Rectal smooth muscle tissue (tissue), 1 donor: ENCODE results near the gene IRX5.

Experiments
- H3K27ac ChIP-seq: one replicate; pipeline ENCODE4 v1.7.0; 2013; ENCODE audit warnings: low read depth, low read length, inconsistent platforms
- H3K27me3 ChIP-seq: one replicate; pipeline ENCODE4 v1.7.0; 2013; ENCODE audit warnings: low read length; ENCODE audit not compliant: control insufficient read depth, insufficient read depth
- H3K36me3 ChIP-seq: one replicate; pipeline ENCODE4 v1.7.0; 2013; ENCODE audit warnings: low read length; ENCODE audit not compliant: control insufficient read depth, insufficient read depth
- H3K4me1 ChIP-seq: one replicate; pipeline ENCODE4 v1.7.0; 2013; ENCODE audit warnings: low read length; ENCODE audit not compliant: control insufficient read depth, insufficient read depth
- H3K4me3 ChIP-seq: one replicate; pipeline ENCODE4 v1.7.0; 2013; ENCODE audit warnings: low read length
- H3K9ac ChIP-seq: one replicate; pipeline ENCODE4 v1.7.0; 2013; ENCODE audit warnings: low read length

Gene IRX5

GRCh38 chr16:54942353-54942943, 11.8 kb downstream of the IRX5 start:
- Histone ChIP-seq H3K4me1 (no peaks in the 10 kb centered on the region), H3K27me3 (peaks cover 30% of the 10 kb centered on the region), H3K4me3 (no peak overlapping the region), H3K27ac (no peak overlapping the region), H3K9ac (no peak overlapping the region), H3K36me3 (no peaks in the 10 kb centered on the region)

GRCh38 chr16:54944002-54944401, 13.3 kb downstream of the IRX5 start:
- H3K9ac ChIP-seq, result no peak overlapping the region
- H3K4me1 ChIP-seq, result no peaks in the 10 kb centered on the region
- H3K36me3 ChIP-seq, result no peaks in the 10 kb centered on the region
- no peak overlapping the region for H3K4me3 ChIP-seq
- peaks cover 16% of the 10 kb centered on the region for H3K27me3 ChIP-seq
- no peak overlapping the region for H3K27ac ChIP-seq

- H3K27me3 ChIP-seq, result peaks cover 5% of the 10 kb centered on the region
- H3K4me3 ChIP-seq, result no peak overlapping the region
Measured at GRCh38 chr16:54945063-54945462, 14.4 kb downstream of the IRX5 start.

GRCh38 chr16:54946909-54947308, 16.2 kb downstream of the IRX5 start:
- Histone ChIP-seq H3K27me3 (no peaks in the 10 kb centered on the region), H3K9ac (no peak overlapping the region), H3K36me3 (no peaks in the 10 kb centered on the region), H3K4me3 (no peak overlapping the region), H3K27ac (no peak overlapping the region), H3K4me1 (no peaks in the 10 kb centered on the region)

More at GRCh38 chr16:54945063-54945462, 14.4 kb downstream of the IRX5 start:
- Histone ChIP-seq H3K4me1 (no peaks in the 10 kb centered on the region), H3K36me3 (no peaks in the 10 kb centered on the region), H3K27ac (no peak overlapping the region), H3K9ac (no peak overlapping the region)

GRCh38 chr16:54947616-54948015, 17.0 kb downstream of the IRX5 start:
- Histone ChIP-seq H3K27me3 (no peaks in the 10 kb centered on the region), H3K27ac (no peak overlapping the region), H3K4me3 (no peak overlapping the region), H3K4me1 (no peaks in the 10 kb centered on the region), H3K36me3 (no peaks in the 10 kb centered on the region), H3K9ac (no peak overlapping the region)

- no peak overlapping the region for H3K27ac ChIP-seq
- H3K4me1 ChIP-seq, result no peaks in the 10 kb centered on the region
- no peak overlapping the region for H3K9ac ChIP-seq
- no peak overlapping the region for H3K4me3 ChIP-seq
- no peaks in the 10 kb centered on the region for H3K36me3 ChIP-seq
- H3K27me3 ChIP-seq, result no peaks in the 10 kb centered on the region
Measured at GRCh38 chr16:54952195-54952594, 21.5 kb downstream of the IRX5 start.

- no peak overlapping the region for H3K27ac ChIP-seq
- H3K27me3 ChIP-seq, result no peaks in the 10 kb centered on the region
- H3K9ac ChIP-seq, result no peak overlapping the region
- no peak overlapping the region for H3K4me3 ChIP-seq
- no peaks in the 10 kb centered on the region for H3K4me1 ChIP-seq
- H3K36me3 ChIP-seq, result no peaks in the 10 kb centered on the region
Measured at GRCh38 chr16:54953461-54953860, 22.8 kb downstream of the IRX5 start.

- peaks cover 4% of the 10 kb centered on the region for H3K27me3 ChIP-seq
- no peak overlapping the region for H3K4me3 ChIP-seq
- no peaks in the 10 kb centered on the region for H3K4me1 ChIP-seq
- H3K27ac ChIP-seq, result no peak overlapping the region
- H3K36me3 ChIP-seq, result no peaks in the 10 kb centered on the region
- H3K9ac ChIP-seq, result no peak overlapping the region
Measured at GRCh38 chr16:54954220-54954619, 23.6 kb downstream of the IRX5 start.

- peaks cover 6% of the 10 kb centered on the region for H3K27me3 ChIP-seq
- no peaks in the 10 kb centered on the region for H3K4me1 ChIP-seq
- H3K36me3 ChIP-seq, result no peaks in the 10 kb centered on the region
- H3K4me3 ChIP-seq, result no peak overlapping the region
- no peak overlapping the region for H3K27ac ChIP-seq
- H3K9ac ChIP-seq, result no peak overlapping the region
Measured at GRCh38 chr16:54955757-54956156, 25.1 kb downstream of the IRX5 start.

- no peaks in the 10 kb centered on the region for H3K4me1 ChIP-seq
- no peak overlapping the region for H3K9ac ChIP-seq
- peaks cover 6% of the 10 kb centered on the region for H3K27me3 ChIP-seq
- H3K36me3 ChIP-seq, result no peaks in the 10 kb centered on the region
- H3K4me3 ChIP-seq, result no peak overlapping the region
- no peak overlapping the region for H3K27ac ChIP-seq
Measured at GRCh38 chr16:54957403-54958166, 26.9 kb downstream of the IRX5 start.

- H3K27me3 ChIP-seq, result peaks cover 6% of the 10 kb centered on the region
- H3K9ac ChIP-seq, result no peak overlapping the region
- no peak overlapping the region for H3K4me3 ChIP-seq
- H3K27ac ChIP-seq, result no peak overlapping the region
- H3K36me3 ChIP-seq, result no peaks in the 10 kb centered on the region
- no peaks in the 10 kb centered on the region for H3K4me1 ChIP-seq
Measured at GRCh38 chr16:54962045-54962444, 31.4 kb downstream of the IRX5 start.

- Histone ChIP-seq H3K9ac (no peak overlapping the region), H3K36me3 (no peaks in the 10 kb centered on the region), H3K4me3 (no peak overlapping the region), H3K27me3 (peaks cover under 1% of the 10 kb centered on the region), H3K4me1 (no peaks in the 10 kb centered on the region), H3K27ac (no peak overlapping the region)
Measured at GRCh38 chr16:54964239-54964638, 33.6 kb downstream of the IRX5 start.

- no peak overlapping the region for H3K27ac ChIP-seq
- H3K4me3 ChIP-seq, result no peak overlapping the region
- no peaks in the 10 kb centered on the region for H3K4me1 ChIP-seq
- H3K36me3 ChIP-seq, result no peaks in the 10 kb centered on the region
- H3K9ac ChIP-seq, result no peak overlapping the region
- no peaks in the 10 kb centered on the region for H3K27me3 ChIP-seq
Measured at GRCh38 chr16:54965464-54965863, 34.8 kb downstream of the IRX5 start.
